H9 (cell line): ENCODE measurements around the gene GABBR2. TPM values are rescaled to one million over a fixed set of nuclear protein-coding genes. Genes with fewer than 3 reads are reported as not detected.

Experiments used
- DNase-seq: peaks from one replicate; pipeline ENCODE4 v3.0.0-alpha.2; 2017
- H2AFZ ChIP-seq: one replicate; pipeline ENCODE4 v1.6.1; 2013; ENCODE audit warnings: mild to moderate bottlenecking, low read length, control low read depth, moderate library complexity
- H2AK5ac ChIP-seq: 2 replicates; pipeline ENCODE4 v1.6.1; 2013; ENCODE audit warnings: low read length, control low read depth, mixed read lengths; ENCODE audit not compliant: insufficient read length
- H2BK120ac ChIP-seq: one replicate; pipeline ENCODE4 v1.6.1; 2013; ENCODE audit warnings: low read depth, mild to moderate bottlenecking, low read length, control low read depth, inconsistent platforms; ENCODE audit not compliant: poor library complexity, severe bottlenecking
- H2BK12ac ChIP-seq: 2 replicates; pipeline ENCODE4 v1.6.1; 2013; ENCODE audit warnings: low read length, control low read depth, mixed read lengths, low read depth; ENCODE audit not compliant: insufficient read length
- H2BK15ac ChIP-seq: 2 replicates; pipeline ENCODE4 v1.6.1; 2013; ENCODE audit warnings: low read depth, low read length, control low read depth
- H2BK20ac ChIP-seq: one replicate; pipeline ENCODE4 v1.6.1; 2013; ENCODE audit warnings: low read depth, mild to moderate bottlenecking, low read length, control low read depth, inconsistent platforms; ENCODE audit not compliant: poor library complexity, severe bottlenecking
- H2BK5ac ChIP-seq: 2 replicates; pipeline ENCODE4 v1.6.1; 2013; ENCODE audit warnings: low read length, control low read depth, mixed read lengths; ENCODE audit not compliant: insufficient read length
- H3K14ac ChIP-seq: 2 replicates; pipeline ENCODE4 v1.6.1; 2013; ENCODE audit warnings: low read length, control low read depth; ENCODE audit not compliant: insufficient read depth
- H3K18ac ChIP-seq: 2 replicates; pipeline ENCODE4 v1.6.1; 2013; ENCODE audit warnings: low read depth, mild to moderate bottlenecking, mixed read lengths, low read length, control low read depth; ENCODE audit not compliant: insufficient read length
- H3K23ac ChIP-seq: 2 replicates; pipeline ENCODE4 v1.6.1; 2013; ENCODE audit warnings: low read length, control low read depth, mixed read lengths, low read depth; ENCODE audit not compliant: insufficient read length
- H3K23me2 ChIP-seq: 2 replicates; pipeline ENCODE4 v1.6.1; 2013; ENCODE audit warnings: low read depth, mild to moderate bottlenecking, mixed read lengths, low read length, control low read depth; ENCODE audit not compliant: insufficient read length, poor library complexity, severe bottlenecking
- H3K27ac ChIP-seq: 2 replicates; pipeline ENCODE4 v1.5.1; 2013; ENCODE audit warnings: low read length, control low read depth, mixed read lengths, low read depth; ENCODE audit not compliant: insufficient read length
- H3K27me3 ChIP-seq: 2 replicates; pipeline ENCODE4 v1.6.1; 2013; ENCODE audit warnings: low read length, control low read depth, inconsistent platforms; ENCODE audit not compliant: insufficient read depth
- H3K4ac ChIP-seq: 2 replicates; pipeline ENCODE4 v1.6.1; 2013; ENCODE audit warnings: low read depth, mild to moderate bottlenecking, control low read depth, inconsistent platforms, low read length, moderate library complexity
- H3K4me1 ChIP-seq: 2 replicates; pipeline ENCODE4 v1.6.1; 2013; ENCODE audit warnings: low read length, control low read depth, inconsistent platforms; ENCODE audit not compliant: insufficient read depth
- H3K4me2 ChIP-seq: 2 replicates; pipeline ENCODE4 v1.6.1; 2013; ENCODE audit warnings: low read length, control low read depth, mixed read lengths; ENCODE audit not compliant: insufficient read length, insufficient read depth
- H3K56ac ChIP-seq: 2 replicates; pipeline ENCODE4 v1.6.1; 2013; ENCODE audit warnings: low read depth, mild to moderate bottlenecking, mixed read lengths, low read length, control low read depth; ENCODE audit not compliant: insufficient read length
- H3K79me1 ChIP-seq: 2 replicates; pipeline ENCODE4 v1.6.1; 2013; ENCODE audit warnings: low read depth, mild to moderate bottlenecking, moderate library complexity, low read length, control low read depth, inconsistent platforms; ENCODE audit not compliant: insufficient read depth, poor library complexity, severe bottlenecking
- H3K79me2 ChIP-seq: 2 replicates; pipeline ENCODE4 v1.6.1; 2013; ENCODE audit warnings: low read length, control low read depth, inconsistent platforms; ENCODE audit not compliant: insufficient read depth
- H3K9ac ChIP-seq: 2 replicates; pipeline ENCODE4 v1.6.1; 2013; ENCODE audit warnings: low read length, control low read depth, mixed read lengths; ENCODE audit not compliant: insufficient read length; ENCODE audit errors: extremely low read depth
- H3K9me3 ChIP-seq: one replicate; pipeline ENCODE4 v1.6.1; 2013; ENCODE audit warnings: low read depth, low read length, inconsistent platforms; ENCODE audit not compliant: control insufficient read depth
- H3T11ph ChIP-seq: one replicate; pipeline ENCODE4 v1.6.1; 2013; ENCODE audit warnings: mild to moderate bottlenecking, low read length, control low read depth, inconsistent platforms
- H4K20me1 ChIP-seq: one replicate; pipeline ENCODE4 v1.6.1; 2013; ENCODE audit not compliant: control insufficient read depth, insufficient read length, insufficient read depth
- H4K5ac ChIP-seq: 2 replicates; pipeline ENCODE4 v1.6.1; 2013; ENCODE audit warnings: low read depth, mild to moderate bottlenecking, mixed read lengths, low read length, control low read depth; ENCODE audit not compliant: insufficient read length
- H4K8ac ChIP-seq: replicated peaks from 2 replicates; pipeline ENCODE4 v1.6.1; 2013; ENCODE audit warnings: low read length, control low read depth, mixed read lengths, low read depth; ENCODE audit not compliant: insufficient read length
- H4K91ac ChIP-seq: 2 replicates; pipeline ENCODE4 v1.6.1; 2013; ENCODE audit warnings: low read depth, mild to moderate bottlenecking, moderate library complexity, mixed read lengths, low read length, control low read depth; ENCODE audit not compliant: insufficient read length
- H3K27ac Mint-ChIP-seq, 3 experiments: 2 replicates in 2 of 3; 3 replicates in 1 of 3; pipeline ENCODE4 v1.8.0; 2020 to 2021; ENCODE audit warnings: mixed read lengths in 3 of 3, mild to moderate bottlenecking in 1 of 3, moderate library complexity in 1 of 3
- H3K27me3 Mint-ChIP-seq: 2 replicates; pipeline ENCODE4 v1.8.0; 2021; ENCODE audit warnings: low read depth, mild to moderate bottlenecking, moderate library complexity, mixed read lengths
- H3K36me3 Mint-ChIP-seq, 3 experiments: 2 replicates in 2 of 3; 3 replicates in 1 of 3; pipeline ENCODE4 v1.8.0; 2020 to 2021; ENCODE audit warnings: low read depth in 3 of 3, mixed read lengths in 3 of 3; ENCODE audit not compliant: insufficient read depth in 1 of 3
- H3K4me1 Mint-ChIP-seq, 2 experiments: 2 replicates each; pipeline ENCODE4 v1.8.0; 2020; ENCODE audit warnings: mixed read lengths in 2 of 2
- H3K4me3 Mint-ChIP-seq, 2 experiments: 2 replicates in 1 of 2; 3 replicates in 1 of 2; pipeline ENCODE4 v1.8.0; 2020 to 2021; ENCODE audit warnings: mild to moderate bottlenecking in 2 of 2, mixed read lengths in 2 of 2, moderate library complexity in 1 of 2
- H3K9me3 Mint-ChIP-seq, 2 experiments: 2 replicates in 1 of 2; 3 replicates in 1 of 2; pipeline ENCODE4 v1.8.0; 2020; ENCODE audit warnings: mild to moderate bottlenecking in 2 of 2, mixed read lengths in 2 of 2, moderate library complexity in 1 of 2
- CTCF ChIP-seq: fragments of 200-600 bp; sonication (generic); conservative IDR thresholded peaks from 3 replicates; pipeline ENCODE4 v1.8.0; 2021; ENCODE audit warnings: antibody characterized with exemption, mild to moderate bottlenecking
- WGBS: extraction: QIAGEN DNeasy Blood & Tissue Kit; methylation state at CpG from one replicate; pipeline ENCODE4 v1.1.7; 2013; ENCODE audit warnings: missing lambda C conversion rate, low lambda C conversion rate, mixed read lengths; ENCODE audit not compliant: insufficient read length; ENCODE audit errors: extremely low coverage; 5-methylcytosine and 5-hydroxymethylcytosine counted together
- total RNA-seq: library from RNA; stranded (reverse); gene quantifications from 2 replicates; pipeline ENCODE4 v1.2.1, GENCODE V29; 2021

GABBR2 gene
- total RNA-seq, 1 experiment from 2014 or later = 0.66 TPM

- Histone ChIP-seq H3K56ac (no peak overlapping the region), H2AFZ (no peak overlapping the region), H4K8ac (no peak overlapping the region), H3K4me2 (no peak overlapping the region), H3K9ac (no peak overlapping the region), H4K5ac (no peak overlapping the region), H3K79me1 (no peaks in the 10 kb centered on the region), H3K27ac (no peak overlapping the region), H3K14ac (no peak overlapping the region), H2BK120ac (no peak overlapping the region), H2BK5ac (no peak overlapping the region), H2BK12ac (no peak overlapping the region), H4K91ac (no peak overlapping the region), H3T11ph (no peak overlapping the region), H3K4ac (no peak overlapping the region), H2BK15ac (no peak overlapping the region), H3K23ac (no peak overlapping the region), H3K18ac (no peak overlapping the region), H3K79me2 (no peaks in the 10 kb centered on the region), H3K9me3 (no peaks in the 10 kb centered on the region), H3K23me2 (no peaks in the 10 kb centered on the region), H2BK20ac (no peak overlapping the region), H4K20me1 (no peaks in the 10 kb centered on the region), H3K27me3 (no peaks in the 10 kb centered on the region; the same call in 1 of the 2 replicates), H2AK5ac (no peak overlapping the region), H3K4me1 (no peaks in the 10 kb centered on the region)
- no peaks in the 10 kb centered on the region for H3K9me3 Mint-ChIP-seq
- H3K27me3 Mint-ChIP-seq = peaks cover 47% of the 10 kb centered on the region
- WGBS = no CpG with 5 or more reads among the region's 2 CpGs
- TF ChIP-seq CTCF = no peak
- H3K36me3 Mint-ChIP-seq = no peaks in the 10 kb centered on the region
- no peak for DNase-seq
- H3K27ac Mint-ChIP-seq = no peak overlapping the region
- no peak overlapping the region for H3K4me3 Mint-ChIP-seq
- peaks cover 8 to 10% of the 10 kb centered on the region in 2 experiments for H3K4me1 Mint-ChIP-seq
Observed at GRCh38 chr9:98719055-98719454, 10.3 kb upstream of the GABBR2 start.
